Measurements from ENCODE around the gene METTL6.
"Not testable (repeated sequence)": the region's sequence is repeated elsewhere in the genome, so short reads cannot be mapped to it uniquely, and the experiment has no call there.

The METTL6 gene

DNA sequence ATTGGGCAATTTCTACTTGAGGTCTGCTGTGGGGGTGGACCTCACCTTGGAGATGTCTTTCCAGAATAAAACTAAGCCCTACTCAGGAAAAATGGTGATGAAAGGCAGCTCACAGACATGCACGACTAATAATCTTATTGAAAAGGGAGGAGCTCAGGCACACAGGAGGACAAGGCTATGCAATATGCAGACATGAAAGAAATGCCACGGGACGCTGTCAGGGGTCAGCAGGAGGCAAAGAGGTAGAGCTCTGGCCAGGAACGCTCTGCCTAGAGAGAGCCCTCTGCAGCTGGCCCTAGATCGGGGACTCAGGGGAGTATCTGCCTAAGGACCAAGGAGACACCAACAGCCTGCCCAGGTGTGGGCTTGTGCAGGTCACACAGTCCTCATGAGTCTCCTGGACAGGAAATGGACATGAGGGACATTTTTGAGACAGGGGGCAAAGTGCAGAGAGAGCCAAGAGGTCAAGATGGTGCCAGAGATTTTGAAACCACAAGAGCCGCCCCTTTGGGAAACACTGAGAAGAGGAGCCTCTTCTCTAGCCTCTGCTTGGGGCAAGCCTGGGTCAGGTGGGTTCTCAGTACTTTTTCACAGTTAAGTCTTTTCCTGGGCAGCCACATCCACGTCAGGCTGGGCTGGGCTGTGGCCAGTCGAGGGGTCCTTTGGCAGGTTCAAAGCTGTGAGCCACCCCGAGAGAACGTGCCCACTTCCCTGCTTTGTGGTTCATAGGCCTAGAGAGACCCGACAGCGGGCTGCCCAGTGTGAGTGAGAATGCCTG is 23.3 kb upstream of the METTL6 start:
- no peak for DNase-seq

DNA sequence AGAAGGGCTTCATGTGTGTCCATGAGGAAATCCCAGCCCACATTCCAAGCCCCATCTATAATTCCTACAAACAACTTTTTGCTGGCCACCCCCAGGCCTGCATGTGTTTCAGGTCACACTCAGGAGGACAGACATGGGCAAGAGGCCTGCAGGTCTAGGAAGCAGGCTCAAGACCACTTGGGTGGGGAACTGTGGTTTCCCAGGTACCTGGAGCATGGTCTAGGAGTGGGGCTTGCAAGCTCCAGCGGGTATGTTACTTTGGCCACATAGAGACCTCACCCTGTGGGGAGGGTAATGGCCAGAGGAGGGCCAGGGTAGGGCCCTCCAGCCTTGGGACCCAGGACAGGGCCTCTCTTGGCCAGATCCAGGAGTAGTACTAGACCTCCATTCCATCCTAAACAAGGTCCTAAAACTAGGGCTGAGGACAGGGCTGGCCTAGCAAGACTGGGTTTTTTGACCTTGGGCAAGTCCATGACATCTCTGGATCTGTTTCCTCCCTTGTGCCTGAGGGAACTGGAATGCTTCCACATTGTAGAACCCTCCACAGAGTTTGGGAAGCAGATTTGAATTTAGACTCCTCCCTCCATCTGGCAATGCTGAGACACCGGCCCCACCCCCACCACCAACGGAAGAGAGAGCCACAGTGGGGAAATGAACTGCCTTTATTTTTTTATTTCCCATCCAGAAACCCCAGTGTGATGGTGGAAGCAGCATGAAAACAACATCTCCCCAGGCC is 22.3 kb upstream of the METTL6 start:
- no peak for DNase-seq

DNA sequence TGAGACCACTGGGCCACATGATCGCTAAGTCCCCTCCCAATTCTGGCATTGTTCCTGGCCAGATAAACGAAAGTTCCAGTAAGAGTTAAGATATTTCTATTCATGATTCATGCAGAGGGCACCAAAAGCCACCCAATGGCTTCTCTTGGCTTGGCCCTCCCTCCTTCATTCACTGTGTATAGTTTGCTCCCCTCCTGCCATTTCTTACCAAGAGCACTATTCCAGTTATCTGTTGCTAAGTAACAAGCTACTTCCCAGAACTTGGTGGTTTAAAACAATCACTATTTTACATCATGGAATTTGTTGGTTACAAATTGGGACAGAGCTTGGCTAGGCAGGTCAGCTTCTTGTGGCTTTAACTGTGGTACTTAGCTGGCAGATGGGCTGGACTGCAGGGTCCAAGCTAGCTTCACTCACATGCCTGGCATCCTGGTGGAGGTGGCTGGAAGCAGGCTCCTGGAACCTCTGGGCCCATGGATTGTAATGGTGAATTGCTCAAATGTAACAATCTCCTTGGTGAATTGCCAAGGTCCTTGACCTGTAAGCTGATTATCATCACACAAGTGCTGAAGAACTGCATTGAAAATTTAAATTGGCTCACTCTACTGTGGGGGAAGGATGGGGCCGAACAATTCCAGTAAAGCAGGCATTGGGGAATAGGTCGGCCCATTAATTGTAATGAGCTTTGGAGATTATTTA is 16.6 kb upstream of the METTL6 start:
- DNase-seq = no peak

DNA sequence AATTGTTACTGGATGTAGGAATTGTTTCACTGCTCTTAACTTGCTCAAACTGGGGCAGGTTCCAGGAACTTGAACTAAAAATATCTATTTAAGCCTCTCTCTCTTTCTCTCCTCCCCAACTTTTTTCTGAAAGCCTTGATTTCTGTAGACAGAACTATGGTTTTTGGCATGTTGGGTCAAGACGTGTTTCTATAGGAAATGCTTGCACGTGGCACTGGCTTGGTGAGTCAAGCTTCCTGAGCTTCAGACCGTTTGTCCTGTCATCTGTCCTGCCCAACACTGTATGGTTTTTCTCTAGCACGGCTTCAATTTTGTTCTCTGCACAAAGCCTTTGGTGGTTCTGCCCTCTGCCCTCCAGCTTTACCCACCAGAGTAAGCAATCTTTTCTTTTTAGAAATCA is 13.5 kb upstream of the METTL6 start:
- no peak for DNase-seq

DNA sequence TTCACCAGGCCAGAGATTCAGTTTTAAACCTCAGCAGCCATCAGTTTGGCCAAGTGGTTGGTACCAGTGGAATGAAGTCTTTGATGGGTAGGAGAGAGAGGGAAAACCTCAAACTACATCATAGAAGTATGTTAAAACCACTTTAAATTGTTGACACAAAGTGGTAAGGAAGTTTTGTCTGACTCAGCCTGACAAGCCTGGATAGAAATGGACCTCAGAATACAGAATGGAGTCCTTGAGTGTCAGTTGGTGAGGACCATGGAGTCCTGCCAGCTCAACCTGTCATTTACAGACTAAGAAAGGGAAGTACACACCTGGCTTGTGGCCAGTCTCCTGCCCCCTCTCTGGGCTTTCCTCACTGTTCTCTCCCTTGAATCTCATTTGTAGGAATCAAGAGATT is 12.1 kb upstream of the METTL6 start:
- DNase-seq = no peak

DNA sequence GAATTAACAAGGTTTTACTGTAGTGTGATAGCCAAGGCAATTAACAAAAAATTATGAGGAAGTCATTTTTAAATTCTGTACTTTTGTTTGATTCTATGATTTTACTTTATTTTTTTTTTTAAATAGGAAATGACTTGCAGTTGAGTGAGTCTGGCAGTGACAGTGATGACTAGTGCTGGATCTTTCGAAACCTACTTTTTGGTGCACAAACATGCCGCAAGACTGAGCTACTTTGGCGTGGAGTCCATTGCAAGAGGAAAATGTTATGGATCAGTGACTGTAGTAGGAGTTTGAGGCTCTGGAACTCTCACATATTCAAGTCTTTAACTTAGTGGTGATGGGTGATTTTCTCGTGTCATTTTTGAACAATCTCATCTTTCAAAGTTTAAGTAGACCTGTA is 11.6 kb upstream of the METTL6 start:
- DNase-seq = no peak

DNA sequence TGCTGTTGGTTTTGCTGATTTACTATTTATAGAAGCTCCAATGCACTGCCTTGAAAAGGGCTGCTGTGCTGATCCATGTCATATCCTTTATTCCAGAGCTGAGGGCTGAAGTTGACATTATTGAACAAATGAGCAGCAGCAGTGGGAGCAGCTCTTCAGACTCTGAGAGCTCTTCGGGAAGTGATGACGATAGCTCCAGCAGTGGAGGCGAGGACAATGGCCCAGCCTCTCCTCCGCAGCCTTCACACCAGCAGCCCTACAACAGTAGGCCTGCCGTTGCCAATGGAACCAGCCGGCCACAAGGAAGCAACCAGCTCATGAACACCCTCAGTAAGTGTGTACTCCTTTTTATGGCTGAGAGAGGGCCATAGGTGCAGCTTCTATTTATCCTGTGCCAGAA is 8.9 kb upstream of the METTL6 start:
- no peak for DNase-seq

DNA sequence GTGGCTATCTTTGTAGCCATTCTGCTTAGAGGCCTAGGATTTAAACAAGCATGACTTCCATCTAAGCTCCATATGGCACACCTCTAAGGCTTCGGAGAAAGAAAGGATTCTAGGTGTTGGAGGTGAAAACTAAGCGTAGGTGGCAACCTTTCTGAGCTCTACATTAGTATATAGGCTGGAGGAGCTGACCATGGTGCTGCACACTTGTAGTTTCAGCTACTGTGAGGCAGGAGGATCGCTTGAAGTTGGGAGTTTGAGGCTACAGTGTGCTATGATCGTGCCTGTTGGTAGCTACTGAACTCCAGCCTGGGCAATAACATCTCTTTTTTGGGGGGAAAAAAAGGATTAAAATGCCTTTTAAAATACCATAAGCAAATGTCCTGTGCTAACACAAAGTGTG is 7.4 kb upstream of the METTL6 start:
- no peak for DNase-seq

DNA sequence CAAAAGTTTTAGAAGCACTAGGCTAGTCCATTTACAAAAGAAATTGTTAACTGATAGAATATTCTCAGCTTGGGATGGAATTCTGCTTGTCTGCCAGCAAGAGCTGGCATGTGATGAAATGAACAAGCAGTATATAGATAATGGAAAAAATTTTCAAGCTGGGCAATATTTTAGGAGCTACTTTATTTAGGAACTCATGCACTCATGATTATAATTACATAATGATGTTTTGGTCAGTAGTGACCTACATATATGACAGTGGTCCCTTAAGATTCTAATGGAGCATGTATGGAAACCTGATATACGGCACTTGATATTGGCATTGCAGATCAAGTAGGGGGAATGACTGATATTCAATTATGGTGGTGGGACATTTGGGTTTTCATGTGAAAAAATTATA is 6.2 kb upstream of the METTL6 start:
- DNase-seq = no peak

DNA sequence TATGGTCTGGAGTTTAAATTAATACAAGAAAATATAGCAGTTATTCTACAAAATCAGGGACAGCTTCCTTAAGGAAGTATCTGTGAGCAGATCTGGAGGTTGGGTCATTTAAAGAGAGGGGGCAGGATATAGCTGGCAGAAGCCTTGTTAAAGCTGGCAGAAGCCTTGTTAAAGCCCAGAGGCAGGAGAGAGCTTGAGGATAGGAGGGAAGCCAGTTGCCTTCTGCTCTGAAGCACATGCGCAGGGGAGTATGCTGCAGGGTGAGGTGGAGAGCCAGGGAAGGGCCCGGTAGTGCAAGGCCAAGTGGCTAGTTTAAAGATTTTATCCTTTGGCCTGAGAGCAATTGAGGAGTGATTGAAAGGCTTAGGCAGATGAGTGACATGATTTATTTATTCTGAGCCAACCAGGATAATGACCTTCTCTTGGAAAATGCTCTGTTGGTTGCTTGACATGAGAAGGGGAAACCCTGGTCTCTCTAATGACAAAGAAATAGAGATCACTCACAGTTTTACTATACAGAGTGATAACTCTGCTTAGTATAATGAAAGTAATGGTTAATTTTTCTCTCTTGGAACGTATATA is 4.0 kb upstream of the METTL6 start:
- no peak for DNase-seq

DNA sequence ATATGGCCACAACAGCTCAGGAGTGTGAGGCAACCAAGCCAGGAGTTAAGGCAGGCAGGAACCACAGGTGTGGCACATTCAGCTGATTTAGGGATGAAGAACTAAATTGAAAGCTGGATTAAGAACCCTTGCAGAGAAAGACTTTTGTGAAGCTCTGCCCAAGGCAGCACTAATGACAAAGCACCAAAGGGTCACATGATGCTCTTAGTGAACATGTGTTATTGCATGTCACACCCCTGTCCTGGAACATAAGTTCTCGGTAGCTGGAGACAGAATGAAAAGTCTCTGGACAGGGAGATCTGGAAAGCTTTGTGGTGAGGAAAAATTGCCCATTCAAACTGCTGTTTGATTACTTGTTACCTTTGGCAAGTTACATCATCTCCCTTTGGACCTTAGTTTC is 3.3 kb upstream of the METTL6 start:
- no peak for DNase-seq

DNA sequence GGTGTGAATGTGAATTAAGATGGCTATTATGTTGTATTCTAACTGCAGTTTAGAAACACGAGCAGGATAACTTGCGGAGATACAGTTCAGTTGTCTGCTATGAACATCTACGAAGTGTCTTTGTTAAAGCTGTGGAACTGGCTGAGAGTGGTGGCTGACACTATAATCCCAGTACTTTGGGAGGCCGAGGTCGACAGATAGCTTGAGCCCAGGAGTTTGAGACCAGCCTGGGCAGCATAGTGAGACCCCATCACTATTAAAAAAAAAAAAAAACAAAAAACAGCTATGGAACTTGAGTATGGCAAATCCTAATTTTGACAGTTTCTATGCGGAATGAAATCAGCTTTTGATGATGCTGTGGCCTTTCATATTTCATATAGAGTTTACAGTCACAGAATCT is 1.7 kb upstream of the METTL6 start:
- no peak for DNase-seq

DNA sequence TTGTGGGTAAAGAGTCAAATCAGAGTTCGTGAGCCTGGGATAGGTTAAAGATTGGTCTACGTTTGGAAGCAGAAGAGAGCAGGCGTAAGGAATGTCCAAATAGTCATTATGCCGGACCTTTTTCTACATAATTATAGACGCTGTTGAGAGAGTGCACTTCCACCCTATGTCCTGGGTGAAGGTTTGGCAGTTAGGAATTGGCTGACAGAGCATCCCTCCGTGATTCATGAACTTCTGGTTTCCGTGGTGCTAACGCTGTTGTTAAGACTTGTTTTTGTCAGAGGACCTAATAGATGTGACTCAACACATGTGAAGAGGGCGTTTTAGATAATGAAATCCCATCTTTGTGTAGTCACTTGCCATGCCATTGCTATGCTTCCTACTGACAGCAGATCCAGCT is 1.2 kb upstream of the METTL6 start:
- no peak for DNase-seq

DNA sequence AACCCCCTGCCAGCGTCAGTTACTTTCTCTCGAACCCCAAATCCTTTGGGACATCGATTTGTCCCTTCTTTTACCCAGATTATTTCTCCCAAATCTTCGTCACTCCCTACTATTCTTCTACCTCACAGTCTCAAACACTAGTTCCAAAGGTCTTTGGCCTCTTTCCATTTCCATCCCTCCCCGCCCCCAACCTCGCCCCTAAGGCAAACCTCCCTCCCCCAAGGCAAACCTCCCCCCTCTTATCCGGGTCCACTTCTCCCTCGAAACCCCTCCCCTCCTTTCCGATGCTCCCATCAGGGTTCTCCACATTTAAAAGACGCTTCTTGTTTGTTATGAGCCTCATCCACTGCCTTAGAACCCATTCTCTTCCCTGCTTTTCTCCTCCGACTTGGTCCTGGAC is 637 bp upstream of the METTL6 start:
- DNase-seq = no peak

DNA sequence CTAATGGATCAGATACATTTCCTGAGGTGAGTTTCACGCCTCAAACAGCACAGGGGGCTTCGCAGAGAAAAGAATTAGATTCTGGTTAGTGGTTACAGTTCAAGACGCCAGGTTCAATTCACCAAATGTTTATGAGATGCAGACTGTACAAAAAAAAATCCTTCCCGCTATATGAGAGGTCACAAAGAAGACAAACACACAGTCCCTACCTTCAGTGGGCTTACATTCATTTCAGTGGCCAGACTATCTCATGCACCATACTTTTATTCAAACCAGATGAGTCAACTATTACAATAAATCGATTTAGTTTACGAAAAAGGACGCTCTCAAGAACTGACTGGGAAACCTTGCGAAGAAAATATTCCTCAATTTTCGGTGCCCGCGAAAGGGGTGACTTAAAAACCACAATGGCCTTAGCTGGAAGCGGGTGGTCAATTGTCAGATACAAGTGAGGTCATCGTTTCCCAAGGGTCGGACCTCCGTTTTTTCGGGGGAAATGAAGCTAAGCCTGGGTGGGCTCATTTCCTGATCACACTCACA is 695 bp downstream of the METTL6 start:
- DNase-seq = no peak

DNA sequence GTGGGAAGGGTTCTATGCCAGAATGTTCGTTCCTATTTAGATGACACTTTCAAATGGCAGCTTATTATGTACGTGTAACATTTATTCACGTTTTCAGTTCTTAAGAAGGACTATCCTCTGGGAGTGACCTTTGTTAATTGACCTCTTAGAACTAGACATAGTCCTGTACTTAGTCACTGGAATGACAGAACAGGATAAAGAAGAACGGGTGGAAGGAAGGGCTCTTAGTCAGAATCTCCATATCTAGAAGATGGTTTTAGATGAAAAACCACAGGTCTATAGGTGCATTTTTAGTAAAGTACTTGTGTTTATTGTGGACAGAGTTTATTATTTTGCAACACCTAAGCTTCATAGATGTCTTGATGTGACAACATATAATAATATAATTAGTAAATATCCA is 6.5 kb downstream of the METTL6 start:
- DNase-seq = no peak

DNA sequence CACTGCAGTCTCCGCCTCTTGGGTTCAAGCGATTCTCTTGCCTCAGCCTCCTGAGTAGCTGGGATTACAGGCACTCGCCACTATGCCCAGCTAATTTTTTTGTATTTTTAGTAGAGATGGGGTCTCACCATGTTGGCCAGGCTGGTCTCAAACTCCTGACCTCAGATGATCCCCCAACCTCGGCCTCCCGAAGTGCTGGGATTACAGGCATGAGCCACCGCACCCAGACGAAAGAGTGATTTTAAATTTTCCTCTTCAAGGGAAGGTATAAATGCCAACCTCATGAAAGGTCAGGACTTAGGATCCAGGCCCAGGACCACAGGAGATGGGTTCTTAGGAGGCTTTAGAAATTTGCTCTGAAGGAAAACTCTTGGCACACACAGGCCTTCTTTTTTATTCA is 16.4 kb downstream of the METTL6 start:
- not testable (repeated sequence) for DNase-seq

DNA sequence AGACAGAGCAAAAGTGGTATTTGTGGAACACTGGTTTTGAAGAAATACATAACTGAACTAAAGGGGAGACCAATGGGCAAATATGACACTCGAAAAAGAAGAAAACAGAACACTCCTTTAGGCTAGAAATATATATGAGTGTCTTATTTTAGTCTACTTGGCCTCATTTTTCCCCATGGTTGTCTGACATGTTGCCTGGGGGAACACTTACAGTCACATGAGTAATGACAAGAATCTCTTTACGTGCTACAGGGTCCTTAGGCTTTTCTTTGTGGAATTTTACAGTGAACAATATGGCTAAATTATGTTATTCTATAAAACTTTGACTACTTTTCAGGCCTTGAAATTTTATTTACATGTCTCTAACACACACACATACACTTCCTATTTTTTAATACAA is 17.6 kb downstream of the METTL6 start:
- no peak for DNase-seq

DNA sequence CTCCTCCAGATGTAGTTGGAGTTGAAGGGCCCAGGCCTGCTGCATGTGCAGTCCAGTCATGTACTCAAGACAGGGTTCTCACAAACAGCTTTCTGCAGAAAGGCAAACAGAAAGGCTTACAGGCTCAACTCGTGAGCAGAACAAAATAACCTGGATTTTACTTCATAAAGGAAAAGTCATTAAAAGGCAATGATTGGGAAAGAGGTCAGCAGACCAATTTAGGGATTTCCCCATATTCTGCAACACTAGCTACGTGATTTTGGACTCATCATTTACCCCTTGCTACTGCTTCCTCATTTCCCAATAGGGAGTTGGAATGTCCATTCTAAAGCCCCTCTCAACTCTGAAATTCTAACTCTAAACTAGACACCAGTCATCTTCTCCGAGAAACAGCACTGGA is 18.1 kb downstream of the METTL6 start:
- DNase-seq = no peak

DNA sequence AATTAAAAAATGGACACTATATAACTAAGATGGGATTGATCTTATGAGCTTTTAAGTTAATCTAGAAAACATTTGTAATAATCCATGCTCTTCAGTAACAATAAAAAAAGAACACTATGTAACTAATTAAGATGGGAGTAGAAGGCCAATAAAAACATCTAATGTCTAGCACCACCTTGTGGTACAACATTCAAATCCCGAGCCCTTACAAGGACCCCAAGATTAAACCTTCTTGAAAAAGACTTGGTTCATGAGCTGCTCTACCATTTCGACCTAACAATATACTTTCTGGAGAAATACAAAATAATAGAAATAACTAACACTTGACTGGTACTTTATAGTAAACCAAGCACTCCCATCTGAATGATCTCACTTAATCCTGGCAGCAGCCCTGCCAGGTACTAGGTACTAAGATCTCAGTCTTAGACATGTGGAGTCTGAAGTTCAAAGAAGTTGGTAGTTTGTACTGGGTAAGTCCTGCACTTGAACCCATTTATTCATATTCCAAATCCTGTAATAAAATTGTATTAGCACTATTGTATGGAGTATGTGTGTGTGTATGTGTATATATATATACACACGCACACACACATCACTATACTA is 21.8 kb downstream of the METTL6 start:
- DNase-seq = no peak

DNA sequence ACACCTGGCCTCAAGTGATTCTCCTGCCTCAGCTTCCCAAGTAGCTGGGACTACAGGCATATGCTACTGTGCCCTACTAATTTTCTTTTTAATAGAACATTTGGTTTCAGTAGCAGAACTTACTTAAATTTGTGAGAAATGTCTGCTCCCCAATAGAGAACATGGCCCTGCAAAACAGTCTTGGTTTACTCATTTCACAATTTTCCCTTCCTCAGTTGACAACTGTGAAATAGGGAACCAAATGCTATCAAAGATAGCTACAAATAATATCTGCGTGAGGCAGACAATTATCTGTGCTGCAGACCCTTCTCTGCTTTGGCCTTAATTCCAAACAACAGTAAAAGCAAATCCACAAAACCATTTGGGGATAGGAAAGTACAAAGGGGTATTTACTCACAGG is 22.6 kb downstream of the METTL6 start:
- no peak for DNase-seq

DNA sequence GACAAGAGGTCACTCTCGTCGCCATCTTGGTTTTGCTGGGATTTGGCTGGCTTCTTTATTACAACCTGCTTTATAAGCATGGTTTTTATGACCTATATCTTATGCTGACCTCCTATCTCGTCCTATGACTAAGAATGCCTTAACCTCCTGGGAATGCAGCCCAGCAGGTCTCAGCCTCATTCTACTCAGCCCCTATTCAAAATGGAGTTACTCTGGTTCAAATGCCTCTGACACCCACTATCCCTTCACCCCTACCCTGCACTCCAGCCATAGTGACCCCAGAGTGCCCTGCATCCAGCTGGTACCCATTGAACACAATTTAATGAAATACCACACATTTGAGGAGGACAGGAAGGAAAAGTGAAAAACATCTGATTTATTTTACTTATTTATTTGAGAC is 23.4 kb downstream of the METTL6 start:
- DNase-seq = no peak

DNA sequence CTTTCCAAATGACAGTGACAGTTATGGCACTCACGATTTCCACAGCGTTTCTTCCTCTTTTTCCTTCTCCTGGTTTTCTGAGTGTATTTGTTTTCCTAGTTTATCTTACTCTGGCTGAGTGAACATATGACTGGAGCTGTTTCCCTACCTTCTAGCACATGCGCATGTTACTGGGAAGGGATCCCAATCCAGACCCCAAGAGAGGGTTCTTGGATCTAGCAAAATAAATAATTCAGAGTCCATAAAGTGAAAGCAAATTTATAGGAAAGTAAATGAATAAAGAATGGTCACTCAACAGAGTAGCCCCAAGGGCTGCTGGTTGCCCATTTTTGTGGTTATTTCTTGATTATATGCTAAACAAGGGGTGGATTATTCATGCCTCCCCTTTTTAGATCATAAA is 23.8 kb downstream of the METTL6 start:
- no peak for DNase-seq

All from stimulated activated CD4-positive, alpha-beta T cell treated with anti-CD3 and anti-CD28 coated beads, Interleukin-2, amount 100 ng/mL, for 48 hours (primary cell).